CD14-positive monocyte (primary cell): Measurements from ENCODE around the gene CLCA1. TPM values are rescaled to one million over a fixed set of nuclear protein-coding genes. Genes with fewer than 3 reads are reported as not detected.

ENCODE experiments used
- DNase-seq, 3 donors: peaks; one replicate each; pipeline ENCODE4 v3.0.0-alpha.2; 2011 to 2022
- H2AFZ ChIP-seq: 2 replicates; pipeline ENCODE4 v1.6.0; 2012; ENCODE audit warnings: mild to moderate bottlenecking, low read depth, low read length, inconsistent platforms; ENCODE audit not compliant: insufficient read depth, poor library complexity, severe bottlenecking
- H3K27ac ChIP-seq, 2 donors: 1 replicate in 1 of 2; 2 replicates in 1 of 2; pipeline ENCODE4 v1.5.1; 2012 to 2013; ENCODE audit warnings: low read length in 2 of 2, control low read depth in 1 of 2, inconsistent platforms in 1 of 2, low read depth in 1 of 2, mild to moderate bottlenecking in 1 of 2
- H3K27me3 ChIP-seq, 2 donors: one replicate each; pipeline versions ENCODE4 v1.6.0 to v1.6.1; 2011 to 2013; ENCODE audit warnings: low read length in 2 of 2; ENCODE audit not compliant: control insufficient read depth in 2 of 2, insufficient read depth in 2 of 2
- H3K36me3 ChIP-seq, 2 donors: replicated peaks in 1 of 2; 1 replicate in 1 of 2; 2 replicates in 1 of 2; pipeline versions ENCODE4 v1.5.1 to v1.6.1; 2012 to 2013; ENCODE audit warnings: low read length in 2 of 2, control low read depth in 1 of 2, inconsistent platforms in 1 of 2, mild to moderate bottlenecking in 1 of 2; ENCODE audit not compliant: insufficient read depth in 2 of 2, control insufficient read depth in 1 of 2
- H3K4me1 ChIP-seq, 2 donors: 1 replicate in 1 of 2; 2 replicates in 1 of 2; pipeline versions ENCODE4 v1.5.1 to v1.6.1; 2012 to 2013; ENCODE audit warnings: low read length in 2 of 2, control low read depth in 1 of 2, inconsistent platforms in 1 of 2, mild to moderate bottlenecking in 1 of 2, moderate library complexity in 1 of 2; ENCODE audit not compliant: insufficient read depth in 2 of 2, control insufficient read depth in 1 of 2
- H3K4me2 ChIP-seq: replicated peaks from 2 replicates; pipeline ENCODE3; 2012; ENCODE audit warnings: low read length, moderate library complexity, mild to moderate bottlenecking; ENCODE audit not compliant: poor library complexity, severe bottlenecking; ENCODE audit errors: extremely low read depth
- H3K4me3 ChIP-seq, 3 experiments: fragments of 200-600 bp in 1 of 3; sonication (generic) in 1 of 3; replicated peaks in 1 of 3; 1 replicate in 2 of 3; 2 replicates in 1 of 3; pipeline ENCODE4 v1.5.1; 2011 to 2013; ENCODE audit warnings: low read length in 3 of 3, mild to moderate bottlenecking in 3 of 3, control low read depth in 2 of 3, low read depth in 2 of 3, inconsistent platforms in 1 of 3, moderate library complexity in 1 of 3
- H3K79me2 ChIP-seq: 2 replicates; pipeline ENCODE4 v1.6.0; 2012; ENCODE audit warnings: mild to moderate bottlenecking, control low read depth, inconsistent platforms, low read length, moderate library complexity; ENCODE audit not compliant: insufficient read depth
- H3K9ac ChIP-seq: 2 replicates; pipeline ENCODE4 v1.6.0; 2017; ENCODE audit warnings: low read length, mild to moderate bottlenecking; ENCODE audit not compliant: insufficient read depth, poor library complexity, severe bottlenecking
- H3K9me3 ChIP-seq, 2 donors: replicated peaks in 1 of 2; 1 replicate in 1 of 2; 2 replicates in 1 of 2; pipeline versions ENCODE4 v1.5.1 to v1.6.1; 2012 to 2013; ENCODE audit warnings: low read length in 2 of 2, control low read depth in 1 of 2; ENCODE audit not compliant: control insufficient read depth in 1 of 2, insufficient read depth in 1 of 2
- H4K20me1 ChIP-seq: 2 replicates; pipeline ENCODE4 v1.6.0; 2012; ENCODE audit warnings: mild to moderate bottlenecking, low read length, control low read depth, moderate library complexity; ENCODE audit not compliant: insufficient read depth
- H3K27ac Mint-ChIP-seq, 7 donors: one replicate each; pipeline ENCODE4 v1.8.0; 2020; ENCODE audit warnings: mild to moderate bottlenecking in 7 of 7, mixed read lengths in 7 of 7, moderate library complexity in 6 of 7, inconsistent platforms in 2 of 7
- H3K27me3 Mint-ChIP-seq, 3 donors: one replicate each; pipeline ENCODE4 v1.8.0; 2021 to 2022; ENCODE audit warnings: low read depth in 3 of 3, mild to moderate bottlenecking in 3 of 3, mixed read lengths in 3 of 3, moderate library complexity in 3 of 3, inconsistent platforms in 1 of 3
- H3K36me3 Mint-ChIP-seq, 2 donors: one replicate each; pipeline ENCODE4 v1.8.0; 2020; ENCODE audit warnings: mixed read lengths in 2 of 2, inconsistent platforms in 1 of 2, mild to moderate bottlenecking in 1 of 2
- H3K4me1 Mint-ChIP-seq: one replicate; pipeline ENCODE4 v1.8.0; 2020; ENCODE audit warnings: mild to moderate bottlenecking, mixed read lengths
- H3K4me3 Mint-ChIP-seq, 2 donors: one replicate each; pipeline ENCODE4 v1.8.0; 2020; ENCODE audit warnings: mild to moderate bottlenecking in 2 of 2, mixed read lengths in 2 of 2, moderate library complexity in 1 of 2
- H3K9me3 Mint-ChIP-seq, 7 donors: one replicate each; pipeline ENCODE4 v1.8.0; 2020 to 2022; ENCODE audit warnings: mixed read lengths in 7 of 7, mild to moderate bottlenecking in 6 of 7, moderate library complexity in 6 of 7, inconsistent platforms in 2 of 7
- CTCF ChIP-seq: fragments of 200-600 bp; IDR thresholded peaks from one replicate; pipeline ENCODE4 v1.8.0; 2022; ENCODE audit warnings: antibody characterized with exemption, mild to moderate bottlenecking
- WGBS: methylation state at CpG from one replicate; pipeline ENCODE4 v1.1.5; 2013; ENCODE audit warnings: missing lambda C conversion rate; ENCODE audit not compliant: insufficient coverage; 5-methylcytosine and 5-hydroxymethylcytosine counted together
- intact Hi-C, 2 donors: fragments of 100-400 bp; cut with micrococcal nuclease; formaldehyde crosslinking; loops; one replicate each; pipeline versions ENCODE4 v1.15.0 to v1.15.1; 2023
- polyA plus RNA-seq, 3 donors: library from polyadenylated mRNA; depleted of rRNA in 1 of 3; unstranded in 2 of 3; stranded (reverse) in 1 of 3; fragments of 300-500 nt in 2 of 3; fragments of >200 nt in 1 of 3; fragmentation: Illumina TruSeq in 2 of 3; gene quantifications; 1 replicate in 2 of 3; 2 replicates in 1 of 3; pipeline ENCODE4 v1.2.3, GENCODE V29; 2012 to 2021

CLCA1 gene
- polyA plus RNA-seq, 3 donors, result not detected

- Mint-ChIP-seq H3K36me3 (no peaks in the 10 kb centered on the region), H3K27ac (no peak overlapping the region), H3K27me3 (peaks cover 0 to 6% (median 0%) of the 10 kb centered on the region in 3 donors), H3K4me1 (no peaks in the 10 kb centered on the region), H3K9me3 (no peaks in the 10 kb centered on the region), H3K4me3 (no peak overlapping the region)
- Histone ChIP-seq H3K9ac (no peak overlapping the region), H2AFZ (no peak overlapping the region), H3K36me3 (no peaks in the 10 kb centered on the region), H4K20me1 (no peaks in the 10 kb centered on the region), H3K4me1 (no peaks in the 10 kb centered on the region), H3K4me2 (no peak overlapping the region), H3K79me2 (no peaks in the 10 kb centered on the region), H3K4me3 (no peak overlapping the region), H3K27ac (no peak overlapping the region), H3K9me3 (no peaks in the 10 kb centered on the region), H3K27me3 (no peaks in the 10 kb centered on the region)
- no peak for TF ChIP-seq CTCF
- intact Hi-C loops, result no loop called here
- no peak for DNase-seq
- 0% methylated on average over 1 of the region's 2 CpGs for WGBS
Measured at GRCh38 chr1:86436041-86436440, 32.7 kb upstream of the CLCA1 start.

DNA sequence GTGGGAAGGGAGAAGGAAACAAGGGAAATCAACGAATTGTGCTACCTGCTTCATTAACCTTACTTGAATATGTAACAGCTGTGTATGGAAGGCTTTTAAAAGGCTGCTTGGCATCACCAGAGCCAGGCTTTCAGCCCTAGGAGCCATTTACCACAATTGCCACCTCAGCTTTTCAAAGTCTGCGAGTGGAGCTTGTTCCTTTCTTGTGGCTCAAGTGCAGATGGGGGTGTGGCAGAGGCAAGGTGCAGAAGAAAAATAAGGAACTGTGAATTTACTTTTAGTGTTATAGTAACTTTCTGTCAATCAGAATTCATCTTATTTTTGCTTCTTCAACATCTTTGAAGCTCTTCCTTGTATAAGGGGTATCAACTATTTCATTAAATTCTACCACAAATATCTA, 27.1 kb upstream of the CLCA1 start:
- Histone ChIP-seq H3K27ac (no peak overlapping the region), H2AFZ (no peak overlapping the region), H4K20me1 (no peaks in the 10 kb centered on the region), H3K36me3 (no peaks in the 10 kb centered on the region), H3K9ac (no peak overlapping the region), H3K4me2 (no peak overlapping the region), H3K79me2 (no peaks in the 10 kb centered on the region), H3K9me3 (no peaks in the 10 kb centered on the region), H3K4me1 (no peaks in the 10 kb centered on the region), H3K27me3 (no peaks in the 10 kb centered on the region), H3K4me3 (no peak overlapping the region)
- no peak for DNase-seq
- no peak for TF ChIP-seq CTCF
- intact Hi-C loops, result no loop called here
- no peak overlapping the region for H3K27ac Mint-ChIP-seq
- H3K4me3 Mint-ChIP-seq, result no peak overlapping the region
- peaks cover 0 to 1% (median 0%) of the 10 kb centered on the region in 7 donors for H3K9me3 Mint-ChIP-seq
- no CpG with 5 or more reads among the region's 2 CpGs for WGBS
- H3K27me3 Mint-ChIP-seq, result peaks cover 0 to 6% (median 0%) of the 10 kb centered on the region in 3 donors
- no peaks in the 10 kb centered on the region for H3K36me3 Mint-ChIP-seq
- peaks cover 2% of the 10 kb centered on the region for H3K4me1 Mint-ChIP-seq
